ENCODE results near the gene TTL.
"Not testable (repeated sequence)": the region's sequence is repeated elsewhere in the genome, so short reads cannot be mapped to it uniquely, and the experiment has no call there.

The TTL gene

DNA sequence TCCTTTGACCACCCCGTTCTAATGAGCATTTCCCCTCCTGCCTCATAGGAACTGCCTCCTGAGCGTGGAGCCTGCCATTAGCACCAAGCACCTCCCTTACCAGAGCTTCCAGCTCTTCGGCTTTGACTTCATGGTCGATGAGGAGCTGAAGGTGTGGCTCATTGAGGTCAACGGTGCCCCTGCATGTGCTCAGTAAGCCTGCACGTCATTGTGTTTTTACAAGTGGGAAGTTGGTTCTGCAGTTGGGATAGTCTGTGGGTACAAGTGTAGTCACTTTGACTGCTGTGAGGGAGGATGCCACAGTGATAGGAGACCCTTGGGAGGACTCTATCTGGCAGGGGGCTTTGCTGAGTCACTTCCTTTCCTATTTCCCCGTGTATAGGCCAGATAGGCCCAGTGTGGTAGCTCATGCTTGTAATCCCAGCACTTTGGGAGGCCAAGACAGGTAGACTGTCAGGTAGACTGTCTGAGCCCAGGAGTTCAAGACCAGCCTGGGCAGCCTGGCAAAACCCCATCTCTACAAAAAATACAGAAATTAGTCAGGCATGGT is 38.4 kb downstream of the TTL start:
- DNase-seq (ENCODE audit: low read depth in 3 of 3) = no peak

DNA sequence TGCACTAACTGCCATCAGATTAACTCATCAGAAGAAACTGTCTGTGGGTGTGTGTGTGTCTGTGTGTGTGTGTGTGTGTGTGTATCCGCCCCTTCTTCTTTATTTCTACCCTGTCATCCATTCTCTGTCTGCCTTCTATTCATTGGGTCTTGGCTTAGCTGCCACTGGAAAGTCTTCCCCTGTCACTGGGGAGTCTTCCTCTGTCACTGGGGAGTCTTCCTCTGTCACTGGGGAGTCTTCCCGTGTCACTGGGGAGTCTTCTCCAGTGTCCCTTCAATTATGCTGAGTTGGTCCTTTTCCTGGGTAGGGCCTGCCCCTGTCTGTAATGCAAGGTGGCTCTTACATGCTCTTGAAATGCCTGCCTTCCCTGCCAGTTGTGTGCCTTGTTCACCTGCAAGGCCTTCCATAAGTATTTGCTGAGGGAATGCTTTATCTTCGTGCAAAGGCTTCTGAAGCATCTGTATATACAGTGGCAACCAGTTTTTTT is 41.4 kb downstream of the TTL start:
- no peak for DNase-seq (ENCODE audit: low read depth in 3 of 3)

DNA sequence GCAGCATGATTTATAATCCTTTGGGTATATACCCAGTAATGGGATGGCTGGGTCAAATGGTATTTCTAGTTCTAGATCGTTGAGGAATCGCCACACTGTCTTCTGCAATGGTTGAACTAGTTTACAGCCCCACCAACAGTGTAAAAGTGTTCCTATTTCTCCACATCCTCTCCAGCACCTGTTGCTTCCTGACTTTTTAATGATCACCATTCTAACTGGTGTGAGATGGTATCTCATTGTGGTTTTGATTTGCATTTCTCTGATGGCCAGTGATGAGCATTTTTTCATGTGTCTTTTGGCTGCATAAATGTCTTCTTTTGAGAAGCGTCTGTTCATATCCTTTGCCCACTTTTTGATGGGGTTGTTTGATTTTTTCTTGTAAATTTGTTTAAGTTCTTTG is 42.3 kb downstream of the TTL start:
- DNase-seq (ENCODE audit: low read depth in 3 of 3) = not testable (repeated sequence)

DNA sequence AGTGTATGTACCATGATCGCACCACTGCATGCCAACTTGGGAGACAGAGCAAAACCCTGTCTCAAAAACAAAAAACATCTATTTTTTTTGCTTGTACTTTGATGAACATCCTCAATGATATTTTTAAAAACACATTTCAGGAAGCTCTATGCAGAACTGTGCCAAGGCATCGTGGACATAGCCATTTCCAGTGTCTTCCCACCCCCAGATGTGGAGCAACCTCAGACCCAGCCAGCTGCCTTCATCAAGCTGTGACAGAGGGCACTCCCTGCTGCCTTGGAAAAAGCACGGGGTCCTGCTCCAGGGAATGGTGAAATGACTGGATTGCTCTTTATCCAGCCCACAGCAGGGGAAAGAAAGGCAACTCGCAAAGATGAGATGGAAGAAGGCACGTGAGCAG is 46.6 kb downstream of the TTL start:
- no peak for DNase-seq (ENCODE audit: low read depth in 3 of 3)

DNA sequence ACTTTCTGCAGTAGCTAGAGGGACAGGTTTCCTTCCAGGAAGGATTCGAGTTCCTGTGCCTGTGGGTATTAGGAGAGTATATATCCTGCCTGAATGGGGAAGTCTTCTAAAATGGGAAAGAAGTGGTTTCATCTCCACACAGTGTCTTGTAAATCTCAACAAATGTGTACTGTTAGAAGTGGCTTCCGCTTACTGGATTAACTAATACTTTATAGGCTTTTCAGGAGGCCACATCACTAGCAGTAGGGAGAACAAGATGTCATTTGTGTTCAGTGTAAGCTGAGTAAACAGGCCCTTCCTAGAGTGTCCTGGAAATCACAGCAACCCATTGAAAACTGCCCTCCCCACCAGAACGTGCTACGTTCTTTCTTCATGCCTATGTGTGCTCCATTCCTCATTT is 47.8 kb downstream of the TTL start:
- no peak for DNase-seq (ENCODE audit: low read depth in 3 of 3)

DNA sequence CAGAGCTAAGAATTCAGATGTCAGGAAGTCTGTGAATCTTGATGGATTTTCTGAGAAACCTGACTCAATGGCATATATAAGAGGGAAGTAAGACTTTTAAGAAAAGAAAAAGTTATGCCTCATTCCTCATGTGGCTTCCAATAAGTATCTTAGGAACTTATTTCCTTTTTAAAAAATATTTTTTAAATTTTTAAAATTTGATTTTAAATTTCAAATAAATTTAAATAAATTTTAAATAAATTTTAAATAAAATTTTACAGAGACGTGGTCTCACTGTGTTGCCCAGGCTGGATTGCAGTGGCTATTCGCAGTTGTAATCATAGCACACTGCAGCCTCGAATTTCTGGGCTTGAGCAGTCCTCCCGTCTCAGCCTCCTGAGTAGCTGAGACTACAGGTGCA is 48.8 kb downstream of the TTL start:
- DNase-seq (ENCODE audit: low read depth in 3 of 3) = no peak

DNA sequence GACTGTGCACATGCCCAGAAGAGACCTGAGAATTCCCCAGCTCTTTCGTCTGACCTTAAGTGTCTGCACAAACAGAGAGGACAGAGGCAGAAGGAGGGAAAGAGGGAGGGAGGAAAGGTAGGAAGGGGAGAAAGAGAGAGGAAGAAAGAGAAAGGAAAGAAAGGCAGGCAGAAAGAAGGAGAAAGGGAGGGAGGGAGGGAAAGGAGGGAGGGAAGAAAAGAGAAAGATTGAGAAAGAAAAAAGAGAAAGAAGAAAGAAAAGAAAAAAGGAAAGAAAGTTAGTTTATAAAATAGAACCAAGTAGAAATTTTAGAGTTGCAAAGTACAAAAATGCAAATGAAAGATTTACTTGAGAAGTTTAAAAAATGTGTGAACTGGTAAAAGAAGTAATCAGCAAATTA is 52.9 kb downstream of the TTL start:
- DNase-seq (ENCODE audit: low read depth in 3 of 3) = no peak

DNA sequence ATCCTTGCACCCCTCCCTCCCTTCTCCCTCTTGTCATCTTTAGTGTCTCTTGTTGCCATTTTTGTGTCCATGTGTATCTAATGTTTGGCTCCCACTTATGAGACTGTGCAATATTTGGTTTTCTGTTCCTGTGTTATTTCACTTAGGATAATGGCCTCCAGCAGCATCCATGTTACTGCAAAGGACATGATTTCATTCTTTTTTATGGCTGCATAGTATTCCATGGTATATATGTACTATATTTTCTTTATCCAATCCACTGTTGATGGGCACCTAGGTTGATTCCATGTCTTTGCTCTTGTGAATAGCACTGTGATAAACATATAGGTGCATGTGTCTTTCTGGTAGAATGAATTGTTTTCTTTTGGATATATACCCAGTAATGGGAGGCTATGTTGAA is 54.7 kb downstream of the TTL start:
- DNase-seq (ENCODE audit: low read depth in 3 of 3) = not testable (repeated sequence)

DNA sequence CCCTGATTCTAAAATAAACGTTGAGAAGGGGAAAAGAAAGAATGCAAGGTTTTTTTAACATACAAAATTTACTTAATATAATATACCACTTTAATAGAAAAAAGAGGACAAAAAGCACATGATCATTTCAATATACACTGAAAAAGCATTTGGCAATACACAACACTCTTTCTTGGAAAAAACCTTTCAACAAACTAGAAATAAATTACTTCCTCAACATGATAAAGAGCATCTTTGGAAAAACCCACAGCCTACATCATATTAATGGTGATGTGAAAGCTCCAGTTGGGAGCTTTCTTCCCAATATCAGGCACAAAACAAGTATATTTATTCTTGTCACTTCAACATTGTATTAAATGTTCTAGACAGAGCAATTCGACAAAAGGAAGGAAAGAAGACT is 57.4 kb downstream of the TTL start:
- DNase-seq (ENCODE audit: low read depth in 3 of 3) = no peak

DNA sequence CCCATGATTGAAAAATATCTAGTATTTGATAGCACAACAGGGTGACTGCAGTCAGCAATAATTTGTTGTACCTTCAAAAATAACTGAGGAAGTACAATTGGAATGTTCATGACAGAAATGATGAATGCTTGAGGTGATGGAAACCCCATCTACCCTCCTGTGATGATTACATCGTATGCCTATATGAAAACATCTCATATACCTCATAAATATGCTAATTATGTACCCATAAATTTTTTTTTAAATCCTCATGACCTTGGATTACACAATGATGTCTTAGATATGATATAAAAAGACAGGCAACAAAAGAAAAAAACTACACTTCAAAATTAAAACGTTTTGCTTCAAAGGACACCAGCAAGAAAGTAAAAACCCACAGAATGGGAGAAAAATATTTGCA is 59.0 kb downstream of the TTL start:
- DNase-seq (ENCODE audit: low read depth in 3 of 3) = no peak

DNA sequence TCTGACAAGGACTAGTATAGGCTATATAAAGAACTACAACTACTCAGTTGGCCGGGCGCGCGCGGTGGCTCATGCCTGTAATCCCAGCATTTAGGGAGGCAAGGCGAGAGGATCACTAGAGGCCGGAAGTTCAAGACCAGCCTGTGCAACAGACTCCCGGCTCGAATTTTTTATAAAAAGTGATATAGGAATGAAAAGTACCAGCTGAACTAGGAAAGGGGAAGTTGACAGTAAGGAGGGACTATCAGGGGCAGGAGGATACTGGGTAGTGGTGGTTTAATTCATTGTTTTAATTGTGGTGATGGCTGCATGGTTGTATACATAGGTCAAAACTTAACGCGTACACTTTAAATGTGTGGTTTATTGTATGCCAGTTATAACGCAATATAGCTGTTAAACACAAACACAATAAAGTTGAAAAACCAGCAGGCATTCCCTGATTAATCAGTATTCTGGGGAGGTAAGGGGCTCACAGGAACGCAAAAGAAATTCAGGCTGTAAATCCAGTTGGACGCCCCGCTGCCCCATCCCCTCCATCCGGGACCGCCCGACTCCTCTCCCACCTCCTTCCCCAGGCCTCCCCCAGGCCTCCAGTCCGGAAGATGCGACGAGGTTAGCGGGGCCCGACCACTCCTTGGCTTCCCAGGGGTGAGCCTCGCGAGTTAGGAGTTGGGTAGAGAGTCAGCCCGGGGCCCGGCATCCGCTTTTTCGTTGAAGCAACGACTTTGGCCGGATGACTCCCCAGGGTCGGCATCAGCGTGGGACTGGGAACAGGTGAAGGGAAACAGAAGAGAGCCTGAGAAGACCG is 59.6 kb downstream of the TTL start:
- DNase-seq (ENCODE audit: low read depth in 3 of 3) = peak in 2 of 3 experiments; percentile 56 to 64

DNA sequence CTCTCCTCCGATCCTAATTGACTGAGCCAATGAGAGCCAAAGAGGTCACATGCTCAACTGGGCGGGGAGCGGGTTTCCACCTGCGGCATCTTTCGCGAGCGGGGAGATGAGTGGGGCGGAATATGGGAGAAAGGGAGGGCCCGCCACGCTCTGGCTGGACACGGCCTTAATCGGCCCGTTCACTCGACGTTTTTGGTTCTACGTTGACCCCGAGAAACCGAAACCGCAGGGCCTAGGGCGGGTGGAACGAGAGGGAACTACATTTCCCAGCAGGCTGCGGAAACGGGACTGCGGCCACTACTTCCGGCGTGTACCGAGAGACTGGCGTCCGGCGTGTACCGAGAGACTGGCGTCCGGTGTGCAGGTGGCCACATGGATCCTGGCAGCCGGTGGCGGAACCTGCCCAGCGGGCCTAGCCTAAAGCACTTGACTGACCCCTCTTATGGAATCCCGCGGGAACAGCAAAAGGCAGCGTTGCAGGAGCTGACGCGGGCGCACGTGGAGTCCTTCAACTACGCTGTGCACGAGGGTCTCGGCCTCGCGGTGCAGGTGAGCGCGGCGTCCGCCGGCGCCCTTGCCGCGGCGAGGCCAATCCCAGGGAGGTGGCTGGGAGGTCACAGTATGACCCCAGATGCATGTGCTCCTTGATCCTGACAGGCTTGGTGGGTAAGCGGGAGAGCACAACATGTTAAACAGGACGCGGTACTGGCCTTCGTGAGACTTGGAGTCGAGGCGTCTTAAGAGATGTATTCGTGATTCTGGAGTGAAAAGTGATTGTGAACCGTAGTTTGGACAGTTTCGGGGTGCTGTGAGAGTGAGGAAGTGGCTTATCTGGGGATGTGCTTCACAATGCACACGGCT is 60.4 kb downstream of the TTL start, which contains the start of gene POLR1B:
TSS of gene POLR1B (plus strand) at position 343 of the 861 bp plus-strand sequence. CDS start at position 373, 30 bp downstream.
- peak; percentile 55 to 78 (median 59) for DNase-seq (ENCODE audit: low read depth in 3 of 3)

DNA sequence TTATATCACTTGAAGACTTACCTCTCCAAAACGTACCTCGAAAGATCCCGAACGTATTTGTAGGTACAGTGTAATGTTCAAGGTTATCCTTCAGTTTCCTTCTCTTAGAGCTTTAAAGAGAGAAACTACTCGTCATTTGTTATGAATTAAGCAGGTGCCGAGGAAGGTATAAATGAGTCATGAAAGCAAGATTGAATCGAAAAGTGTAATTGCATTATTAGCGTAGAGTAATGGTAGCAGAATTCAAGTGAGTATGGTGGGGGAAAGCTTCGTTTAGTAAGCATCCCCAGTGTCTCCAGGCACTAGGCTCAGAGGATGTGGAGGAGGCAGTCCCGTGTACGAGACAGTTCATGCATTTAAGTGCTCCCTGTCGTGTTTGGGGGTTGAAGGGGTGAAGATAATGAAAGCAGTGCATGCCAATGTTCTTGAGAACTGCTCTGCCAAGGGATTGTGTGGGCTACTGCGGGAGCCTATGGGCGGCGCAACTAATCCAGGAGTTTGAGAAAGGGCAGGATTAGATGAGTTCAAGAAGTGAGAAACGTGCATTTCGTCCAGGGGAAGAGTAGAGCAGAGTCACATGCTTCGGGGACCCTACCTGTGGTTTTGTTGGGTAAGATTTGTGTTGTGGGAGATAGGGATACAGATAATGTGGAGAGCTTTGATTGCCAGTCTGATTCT is 61.2 kb downstream of the TTL start:
- peak in 1 of 3 experiments; percentile 2 for DNase-seq (ENCODE audit: low read depth in 3 of 3)

DNA sequence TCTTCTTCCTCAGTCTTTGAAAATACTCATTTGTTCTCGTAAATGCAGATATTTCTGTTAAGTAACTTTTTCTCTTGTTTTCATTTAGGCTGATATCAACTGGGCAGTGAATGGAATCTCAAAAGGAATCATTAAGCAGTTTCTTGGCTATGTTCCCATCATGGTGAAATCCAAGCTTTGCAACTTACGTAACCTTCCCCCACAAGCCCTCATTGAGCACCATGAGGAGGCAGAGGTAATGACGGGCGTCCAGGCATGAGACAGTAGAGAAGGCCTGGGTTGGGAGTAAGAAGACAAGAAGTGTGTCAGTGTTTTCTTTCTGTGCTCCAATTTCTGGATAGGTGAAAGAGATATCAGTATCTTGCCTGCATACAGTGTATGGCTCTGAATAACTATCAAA is 65.4 kb downstream of the TTL start:
- no peak for DNase-seq (ENCODE audit: low read depth in 3 of 3)

DNA sequence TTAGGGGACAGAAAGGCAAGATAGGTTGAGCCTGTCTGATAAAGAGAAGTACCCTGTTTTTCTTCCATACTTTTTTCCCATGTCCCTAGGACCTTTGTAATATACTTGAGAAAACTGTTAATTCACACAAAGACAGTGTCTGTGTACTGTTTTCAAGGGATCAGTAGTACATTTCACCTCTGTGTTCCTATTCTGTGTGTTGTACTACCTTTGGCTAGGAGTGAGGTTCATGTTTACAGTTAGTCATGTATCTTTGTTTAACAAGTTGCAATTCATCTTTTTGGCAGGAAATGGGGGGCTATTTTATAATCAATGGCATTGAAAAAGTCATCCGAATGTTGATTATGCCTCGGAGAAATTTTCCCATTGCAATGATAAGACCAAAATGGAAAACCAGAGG is 67.0 kb downstream of the TTL start:
- no peak for DNase-seq (ENCODE audit: low read depth in 3 of 3)

DNA sequence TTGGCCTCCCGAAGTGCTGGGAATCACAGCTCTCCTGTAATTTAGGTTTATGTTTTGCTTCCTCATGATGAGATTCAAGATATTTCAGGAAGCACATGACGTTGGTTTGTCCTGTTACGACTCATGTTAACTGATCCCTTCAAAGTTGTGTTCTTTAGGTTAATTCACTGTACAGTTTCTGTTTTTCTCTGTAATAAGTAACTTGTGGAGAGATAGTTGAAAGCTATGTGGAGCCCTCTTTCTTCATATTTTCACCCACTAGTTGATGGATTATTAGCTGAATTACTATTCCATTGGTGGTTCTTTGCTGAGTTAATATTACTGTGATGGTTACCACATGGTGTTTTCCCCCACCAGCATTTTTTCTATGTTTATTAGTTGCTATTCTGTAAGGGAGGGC is 84.1 kb downstream of the TTL start:
- no peak for DNase-seq (ENCODE audit: low read depth in 3 of 3)

DNA sequence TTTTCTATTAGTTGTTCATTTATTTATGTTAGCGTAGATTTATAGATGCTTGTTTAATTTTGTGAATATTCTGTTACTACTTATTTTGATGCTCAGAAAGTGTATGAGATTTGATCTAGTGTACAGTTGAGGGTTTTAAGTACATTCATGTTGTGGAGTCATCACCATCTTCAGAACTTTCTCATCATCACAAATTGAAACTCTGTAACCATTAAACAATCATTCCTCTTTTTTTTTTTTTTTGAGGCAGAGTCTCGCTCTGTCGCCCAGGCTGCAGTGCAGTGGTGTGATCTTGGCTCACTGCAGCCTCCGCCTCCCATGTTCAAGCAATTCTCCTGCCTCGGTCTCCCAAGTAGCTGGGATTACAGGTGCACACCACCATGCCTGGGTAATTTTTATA is 84.6 kb downstream of the TTL start:
- not testable (repeated sequence) for DNase-seq (ENCODE audit: low read depth in 3 of 3)

DNA sequence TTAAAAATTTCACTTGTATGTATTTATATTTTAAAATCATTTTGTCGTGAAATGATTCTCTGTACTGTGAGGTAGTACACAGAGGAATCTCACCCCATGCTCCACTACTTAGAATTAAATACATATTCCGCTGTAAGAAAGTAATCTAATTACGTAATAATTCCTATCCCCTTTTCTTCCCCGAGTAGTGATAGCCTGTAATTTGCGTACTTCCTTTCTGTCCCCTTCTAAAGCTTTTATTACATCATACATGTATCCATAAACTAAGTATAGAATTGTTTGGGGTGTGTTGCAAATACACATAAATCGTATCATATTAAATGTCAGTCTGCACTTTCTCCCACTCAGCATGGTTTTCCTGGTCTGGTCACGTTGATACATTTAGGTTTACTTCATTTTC is 90.0 kb downstream of the TTL start:
- DNase-seq (ENCODE audit: low read depth in 3 of 3) = no peak

DNA sequence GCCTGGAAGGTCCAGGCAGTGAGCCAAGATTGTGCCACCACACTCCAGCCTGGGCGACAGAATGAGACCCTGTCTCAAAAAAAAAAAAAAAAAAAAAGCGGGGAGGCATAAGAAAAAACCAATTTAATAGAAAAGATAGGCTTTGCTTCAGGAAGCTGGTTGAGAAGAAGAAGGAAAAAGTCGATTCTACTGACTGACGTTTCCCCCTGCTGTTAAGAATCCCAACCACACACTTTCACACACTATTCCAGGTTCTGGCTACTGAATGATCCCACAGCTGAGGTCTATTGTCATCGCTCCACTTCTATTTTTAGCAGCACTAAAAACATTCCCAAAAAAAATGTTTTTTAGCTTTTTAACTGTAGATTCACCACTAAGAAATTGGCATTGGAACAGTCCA is 95.8 kb downstream of the TTL start:
- DNase-seq (ENCODE audit: low read depth in 3 of 3) = no peak

DNA sequence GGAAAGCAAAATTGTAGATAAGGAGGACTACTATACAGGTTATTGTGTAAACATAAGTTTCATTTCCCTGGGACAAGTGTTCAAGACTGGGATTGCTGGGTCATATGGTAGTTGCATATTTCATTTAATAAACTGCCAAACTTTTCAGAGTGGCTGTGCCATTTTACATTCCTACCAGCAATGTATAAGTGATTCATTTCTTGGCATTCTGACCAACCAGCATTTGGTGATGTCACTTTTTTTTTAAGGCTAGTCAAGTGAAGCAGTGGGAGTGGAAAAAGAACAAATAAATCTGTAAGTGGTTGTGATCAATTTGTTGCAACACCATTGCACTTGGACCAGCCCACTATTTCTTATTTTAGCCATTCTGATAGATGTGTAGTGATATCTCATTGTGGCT is 97.3 kb downstream of the TTL start:
- DNase-seq (ENCODE audit: low read depth in 3 of 3) = no peak

DNA sequence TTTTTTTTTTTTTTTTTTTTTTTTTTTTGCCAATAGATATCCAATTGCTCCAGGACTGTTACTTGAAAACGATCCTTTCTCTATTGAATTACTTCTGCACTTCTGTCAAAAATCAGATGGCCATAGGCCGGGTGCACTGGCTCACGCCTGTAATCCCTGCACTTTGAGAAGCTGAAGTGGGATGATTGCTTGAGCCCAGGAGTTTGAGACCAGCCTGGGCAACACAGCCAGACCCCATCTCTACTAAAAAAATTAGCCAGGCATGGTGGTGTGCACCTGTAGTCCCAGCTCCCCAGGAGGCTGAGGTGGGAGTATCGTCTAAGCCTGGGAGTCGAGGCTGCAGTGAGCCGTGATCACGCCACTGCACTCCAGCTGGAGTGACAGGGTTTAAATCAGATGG is 98.1 kb downstream of the TTL start:
- no peak for DNase-seq (ENCODE audit: low read depth in 3 of 3)

DNA sequence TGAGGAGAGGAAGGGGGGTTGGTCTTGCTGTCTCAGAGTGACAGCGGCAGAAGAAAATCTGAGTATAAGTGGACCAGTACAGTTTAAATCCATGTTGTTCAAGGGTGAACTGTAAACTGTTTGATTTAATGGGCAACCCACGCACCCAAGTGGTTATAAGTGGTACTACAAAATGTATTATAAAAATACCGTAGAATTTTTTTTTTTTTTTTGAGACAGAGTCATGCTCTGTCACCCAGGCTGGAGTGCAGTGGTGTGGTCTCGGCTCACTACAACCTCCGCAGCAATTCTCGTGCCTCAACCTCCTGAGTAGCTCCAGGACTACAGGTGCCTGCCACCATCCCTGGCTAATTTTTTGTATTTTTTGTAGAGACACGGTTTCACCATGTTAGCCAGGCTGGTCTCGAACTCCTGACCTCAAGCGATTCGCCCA is 100.4 kb downstream of the TTL start:
- DNase-seq (ENCODE audit: low read depth in 3 of 3) = no peak

Measured in stimulated activated CD4-positive, alpha-beta T cell treated with anti-CD3 and anti-CD28 coated beads, TNF-alpha, amount 100 ng/mL, for 24 hours (primary cell).